ENCODE data around the gene PNMA6E.

PNMA6E gene

DNA sequence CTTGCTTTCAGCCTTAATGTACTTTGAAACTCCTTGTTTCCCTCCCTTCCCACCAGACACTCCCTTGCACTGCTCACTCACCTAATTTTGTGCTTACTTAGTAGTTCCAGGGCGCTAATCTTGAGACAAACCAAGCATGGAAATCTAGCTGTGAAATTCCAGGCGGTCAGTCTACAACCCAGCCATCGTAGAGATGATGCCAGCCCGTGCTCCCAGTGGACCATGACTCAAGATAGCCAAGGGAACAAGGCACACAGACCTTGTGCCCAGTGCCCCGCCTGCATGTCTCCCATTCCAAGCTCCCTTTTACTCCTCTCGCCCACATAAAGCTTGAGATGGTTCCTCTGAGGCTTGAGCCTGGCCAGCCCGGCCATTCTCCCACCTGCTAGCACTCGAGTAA, 33.7 kb upstream of the PNMA6E start:
- DNase-seq: no peak

DNA sequence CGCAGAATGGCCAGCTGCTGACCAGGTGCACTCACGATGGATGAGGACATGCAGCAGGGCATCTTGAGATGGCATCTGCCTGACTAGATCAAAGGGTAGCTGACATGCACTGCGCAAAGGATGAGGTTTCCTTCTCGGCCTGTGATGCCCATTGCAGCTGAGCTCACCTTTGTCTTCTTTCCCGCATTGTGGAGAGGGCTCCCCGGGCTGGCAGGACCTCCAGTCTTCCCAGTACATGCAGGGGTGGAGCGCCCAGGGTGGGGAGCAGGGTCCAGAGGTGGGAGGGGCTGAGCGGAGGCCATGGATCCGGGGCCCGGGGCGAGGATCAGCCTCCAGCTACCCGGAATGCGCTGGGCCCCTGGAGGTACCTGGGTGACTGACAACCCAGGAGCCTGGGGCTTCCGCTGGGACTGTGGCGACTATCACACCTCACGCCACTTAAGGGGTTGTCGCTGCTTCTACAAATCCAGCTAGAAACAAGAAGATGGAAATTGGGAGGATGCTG, 32.7 kb upstream of the PNMA6E start:
- no peak for DNase-seq

DNA sequence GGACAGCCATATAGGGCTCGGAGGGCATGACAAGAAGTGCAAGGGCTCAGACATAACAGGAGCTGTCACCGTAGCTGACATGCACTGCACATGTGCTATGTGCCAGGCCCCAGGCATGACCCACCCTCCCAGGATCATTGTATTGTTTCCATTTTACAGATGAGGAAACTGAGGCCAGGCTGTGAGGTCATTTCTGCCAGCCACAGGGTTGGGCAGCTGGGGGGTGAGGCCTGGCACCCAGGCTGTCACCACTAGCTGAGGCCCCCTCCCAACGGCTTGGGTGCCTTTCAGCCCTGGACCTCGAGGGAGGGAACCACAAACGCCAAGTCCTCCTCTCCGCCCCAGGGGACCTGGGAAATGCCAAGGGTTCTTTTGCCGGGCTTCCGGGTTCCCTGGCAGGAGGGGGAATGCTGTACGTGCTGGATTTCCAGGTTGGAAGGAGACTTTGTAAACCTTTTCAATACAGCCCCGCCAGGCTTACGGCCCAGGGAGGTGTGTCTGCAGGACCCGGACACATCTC, 32.1 kb upstream of the PNMA6E start:
- DNase-seq: no peak

DNA sequence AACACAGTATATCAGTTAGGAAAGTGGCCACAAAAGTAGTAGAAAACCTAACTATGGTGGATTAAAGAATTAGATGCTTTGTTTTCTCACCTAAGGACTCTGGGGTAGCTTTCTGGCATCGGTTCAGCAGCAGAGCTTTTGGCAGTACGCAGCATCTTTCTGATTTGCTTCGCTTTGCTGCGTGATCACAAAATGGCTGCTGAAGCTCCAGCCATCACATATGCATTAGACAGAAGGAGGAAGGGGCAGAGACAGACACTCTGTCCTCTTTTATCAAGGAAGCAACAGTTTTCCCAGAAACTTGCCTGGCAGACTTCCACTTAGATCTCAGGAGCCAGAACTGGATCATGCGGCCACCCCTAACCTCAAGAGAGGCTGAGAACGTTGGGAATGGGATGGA, 29.6 kb upstream of the PNMA6E start:
- no peak for DNase-seq

DNA sequence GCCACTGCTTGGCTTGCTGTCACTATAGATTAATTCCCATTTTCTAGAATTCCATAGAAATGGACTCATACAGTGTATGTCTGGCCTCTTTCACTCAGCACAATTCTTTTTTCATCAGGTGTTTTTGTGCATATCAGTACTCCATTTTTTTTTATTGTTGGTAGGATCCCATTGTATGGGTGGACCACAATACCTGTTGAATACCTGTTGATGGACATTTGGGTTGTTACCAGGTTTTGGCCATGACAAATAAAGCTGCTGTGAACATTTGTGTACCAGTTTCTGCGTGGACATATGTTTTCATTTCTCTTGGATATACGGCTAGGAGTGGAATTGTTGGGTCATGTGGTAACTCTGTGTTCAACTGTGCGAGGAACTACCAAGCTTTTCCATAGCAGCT, 25.1 kb upstream of the PNMA6E start:
- DNase-seq: no peak

DNA sequence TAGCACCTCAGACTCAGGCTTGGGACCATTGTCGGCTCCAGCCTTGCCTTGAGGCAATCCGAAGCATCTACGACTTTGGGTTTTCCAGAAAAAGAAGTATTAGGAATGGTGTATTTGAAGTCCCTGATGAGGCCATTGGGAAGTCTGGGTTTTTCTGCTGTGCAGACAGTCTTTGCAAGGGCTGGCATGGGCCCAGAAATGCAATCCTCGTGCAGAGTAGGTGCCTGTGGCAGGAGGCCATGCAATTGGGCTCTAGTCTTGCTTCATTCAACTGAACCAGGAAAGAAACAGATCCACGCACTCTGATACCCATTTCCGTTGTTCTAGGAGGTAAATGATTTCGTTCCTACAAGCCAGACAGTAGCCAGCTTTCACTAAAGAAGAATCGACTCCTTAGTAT, 22.5 kb upstream of the PNMA6E start:
- DNase-seq: no peak

DNA sequence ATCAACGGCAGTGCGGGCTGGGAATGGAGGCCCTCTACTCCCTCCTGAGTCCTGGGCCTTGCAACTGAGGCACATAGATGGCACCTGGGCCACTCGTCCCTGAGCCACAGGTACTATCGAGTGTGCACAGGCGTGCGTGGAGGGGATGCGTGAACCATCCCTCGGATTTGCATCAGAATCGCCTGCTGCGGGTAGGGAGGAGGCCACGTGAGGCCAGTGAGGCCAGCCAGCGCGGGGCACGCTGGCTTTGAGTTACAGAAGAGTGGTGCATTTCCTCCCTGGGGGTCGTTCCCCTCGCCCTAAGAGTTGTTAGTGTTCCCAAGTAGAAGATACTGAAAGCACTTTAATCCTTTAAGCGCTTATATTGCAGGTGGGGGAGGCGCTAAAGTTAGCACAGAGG, 20.7 kb upstream of the PNMA6E start:
- no peak for DNase-seq

DNA sequence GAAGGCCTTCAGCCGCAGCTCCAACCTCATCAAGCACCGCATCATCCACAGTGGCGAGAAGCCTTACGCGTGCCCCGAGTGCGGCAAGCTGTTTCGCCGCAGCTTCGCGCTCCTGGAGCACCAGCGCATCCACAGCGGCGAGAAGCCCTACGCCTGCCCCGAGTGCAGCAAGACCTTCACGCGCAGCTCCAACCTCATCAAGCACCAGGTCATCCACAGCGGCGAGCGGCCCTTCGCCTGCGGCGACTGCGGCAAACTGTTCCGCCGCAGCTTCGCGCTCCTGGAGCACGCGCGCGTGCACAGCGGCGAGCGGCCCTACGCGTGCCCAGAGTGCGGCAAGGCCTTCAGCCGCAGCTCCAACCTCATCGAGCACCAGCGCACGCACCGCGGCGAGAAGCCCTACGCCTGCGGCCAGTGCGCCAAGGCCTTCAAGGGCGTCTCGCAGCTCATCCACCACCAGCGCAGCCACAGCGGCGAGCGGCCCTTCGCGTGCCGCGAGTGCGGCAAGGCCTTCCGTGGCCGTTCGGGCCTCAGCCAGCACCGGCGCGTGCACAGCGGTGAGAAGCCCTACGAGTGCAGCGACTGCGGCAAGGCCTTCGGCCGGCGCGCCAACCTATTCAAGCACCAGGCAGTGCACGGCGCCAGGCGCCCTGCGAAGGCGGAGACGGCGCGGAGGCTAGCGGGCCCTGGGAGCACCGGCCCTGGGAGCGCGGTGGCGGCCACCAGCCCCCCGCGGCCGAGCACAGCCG, 19.9 kb upstream of the PNMA6E start:
- no peak for DNase-seq

DNA sequence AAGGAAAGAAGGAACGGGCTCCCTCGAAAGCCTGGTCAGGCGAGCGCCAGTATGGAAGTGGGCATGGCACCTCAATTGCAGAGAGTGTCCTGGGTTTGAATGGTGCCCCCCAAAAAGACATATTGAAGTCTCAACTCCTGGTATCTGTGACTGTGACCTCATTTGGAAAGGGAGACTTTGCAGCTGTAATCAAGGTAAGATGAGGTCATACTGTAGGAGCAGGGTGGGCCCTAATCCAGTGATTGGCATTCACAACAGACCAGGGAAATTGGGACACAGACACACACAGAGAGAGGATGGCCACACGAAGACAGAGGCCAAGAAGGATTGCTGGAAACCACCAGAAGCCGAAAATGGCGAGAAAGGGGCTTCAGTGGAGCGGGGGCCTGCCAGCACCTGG, 16.5 kb upstream of the PNMA6E start:
- no peak for DNase-seq

DNA sequence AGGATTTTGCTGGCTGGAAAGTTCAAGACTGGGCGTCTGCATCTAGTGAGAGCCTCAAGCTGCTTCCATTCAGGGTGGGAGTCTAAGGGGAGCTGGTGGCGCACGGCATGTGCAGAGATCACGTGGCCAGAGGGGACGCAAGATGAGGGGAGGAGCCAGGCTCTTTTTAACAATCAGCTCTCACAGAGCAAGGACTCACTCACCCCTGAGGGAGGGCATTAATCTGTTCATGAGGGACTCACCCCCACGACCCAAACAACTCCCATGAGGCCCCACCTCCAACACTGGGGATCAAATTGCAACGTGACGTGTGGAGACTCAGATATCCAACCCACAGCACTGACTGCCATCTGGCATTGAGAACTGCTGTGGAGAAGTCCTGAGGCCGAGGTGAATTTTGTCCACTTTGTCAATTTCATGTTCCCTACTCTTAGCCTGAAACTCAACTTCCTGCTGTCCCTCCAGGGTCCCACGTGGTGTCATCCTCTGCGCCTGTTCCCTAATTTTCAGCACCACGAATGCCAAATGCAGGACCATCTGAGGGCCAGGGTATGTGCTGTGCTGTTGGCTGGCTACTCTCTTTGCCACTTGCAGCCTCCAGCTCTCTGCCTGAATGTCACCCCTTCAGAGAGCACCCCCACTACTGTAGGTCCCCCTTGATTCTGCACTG, 15.8 kb upstream of the PNMA6E start:
- peak; percentile 9 for DNase-seq

DNA sequence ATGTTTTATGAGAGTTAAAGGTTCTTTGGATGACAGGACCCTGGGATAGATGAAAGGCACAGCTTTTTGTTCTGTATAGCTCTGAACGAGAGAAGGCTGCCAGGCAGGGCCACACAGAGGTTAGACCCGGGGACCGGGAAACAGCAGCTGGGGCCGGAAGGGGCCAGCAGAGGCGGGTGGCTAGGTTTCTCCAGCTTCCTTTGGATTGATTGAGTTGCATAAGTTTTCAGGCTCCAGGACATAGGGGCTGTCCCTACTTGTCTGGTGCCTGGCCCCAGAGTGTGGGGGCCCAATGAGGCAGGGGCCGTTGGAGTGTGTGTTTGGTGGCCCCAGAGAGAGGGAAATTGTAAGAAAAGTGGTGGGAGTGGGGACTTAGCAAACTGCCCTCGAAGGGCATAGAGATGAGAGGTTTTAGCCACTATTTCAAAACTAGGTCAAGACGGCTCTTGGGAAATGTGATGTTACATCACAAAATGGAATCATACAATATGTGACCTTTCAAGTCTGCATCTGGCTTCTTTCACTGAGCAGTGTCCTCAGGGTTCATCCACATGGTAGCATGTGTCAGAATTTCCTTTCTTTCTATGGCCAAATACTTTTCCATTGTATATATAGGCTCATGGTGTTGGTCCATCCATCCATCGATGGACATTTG, 13.8 kb upstream of the PNMA6E start:
- DNase-seq: no peak

DNA sequence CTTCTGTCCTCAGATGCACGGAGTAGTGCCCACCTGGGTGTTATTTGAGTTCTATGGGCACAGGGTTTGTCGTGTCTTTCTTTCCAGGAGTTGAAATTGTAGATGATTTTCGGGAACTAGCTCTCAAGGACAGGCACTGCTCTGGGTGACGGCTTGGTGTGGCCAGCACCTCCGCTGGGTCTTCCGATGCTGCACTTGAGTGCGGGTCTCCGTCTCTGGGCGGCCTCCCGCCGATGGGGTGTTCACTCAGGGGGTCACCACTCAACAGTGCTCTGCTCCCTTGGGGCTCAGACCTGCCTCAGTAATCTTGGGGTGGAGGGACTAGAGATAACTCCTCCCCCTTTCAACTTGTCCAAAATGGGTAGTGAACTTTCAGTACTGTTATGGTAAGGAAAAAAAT, 12.6 kb upstream of the PNMA6E start:
- no peak for DNase-seq

DNA sequence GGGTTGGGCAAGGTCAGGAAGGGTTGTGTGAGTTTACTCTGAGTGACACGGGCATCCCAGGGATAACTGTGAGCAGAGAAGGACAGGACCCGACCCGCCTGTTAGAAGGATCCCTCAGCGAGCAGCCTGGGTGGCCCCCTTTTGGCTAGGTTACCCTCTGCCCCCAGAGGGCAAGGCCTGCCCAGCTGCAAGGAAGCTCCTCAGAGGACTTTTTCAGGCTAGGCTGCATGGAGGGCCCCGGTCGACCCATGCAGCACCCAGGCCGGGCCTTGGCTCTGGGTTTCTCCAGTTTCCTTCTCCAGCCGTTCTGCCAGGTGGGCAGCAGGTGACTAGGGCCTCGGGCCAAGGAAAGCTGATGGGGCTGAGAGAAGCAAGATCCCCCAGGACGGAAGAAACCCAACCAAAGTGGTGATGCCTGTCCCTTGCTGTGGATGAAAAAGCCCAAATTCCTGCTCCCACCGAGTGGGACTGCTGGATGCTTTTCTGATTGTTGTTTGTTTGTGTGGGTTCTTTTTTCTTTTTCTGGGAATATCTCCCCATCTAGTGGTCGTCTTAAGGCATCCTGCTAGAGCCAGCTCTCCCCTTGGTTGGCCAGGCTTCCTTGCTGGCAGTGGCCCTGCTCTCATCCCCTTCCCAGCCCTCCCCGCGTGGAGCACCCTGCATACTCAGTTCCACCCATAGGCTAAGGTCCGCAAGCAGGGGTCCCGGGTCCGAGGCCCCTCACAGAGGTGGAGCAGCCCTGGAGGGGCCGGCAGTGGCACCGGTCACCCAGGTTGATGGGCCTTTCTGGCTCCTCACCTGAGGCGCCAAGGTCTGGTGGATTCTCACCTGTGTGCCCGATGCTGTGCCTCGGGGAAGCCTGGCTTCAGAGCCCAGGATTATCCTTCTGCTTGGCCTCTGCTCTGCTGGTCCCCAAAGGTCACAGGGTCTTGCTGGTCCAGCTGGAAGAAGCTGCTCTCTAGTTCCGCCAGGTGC, 11.9 kb upstream of the PNMA6E start:
- no peak for DNase-seq

DNA sequence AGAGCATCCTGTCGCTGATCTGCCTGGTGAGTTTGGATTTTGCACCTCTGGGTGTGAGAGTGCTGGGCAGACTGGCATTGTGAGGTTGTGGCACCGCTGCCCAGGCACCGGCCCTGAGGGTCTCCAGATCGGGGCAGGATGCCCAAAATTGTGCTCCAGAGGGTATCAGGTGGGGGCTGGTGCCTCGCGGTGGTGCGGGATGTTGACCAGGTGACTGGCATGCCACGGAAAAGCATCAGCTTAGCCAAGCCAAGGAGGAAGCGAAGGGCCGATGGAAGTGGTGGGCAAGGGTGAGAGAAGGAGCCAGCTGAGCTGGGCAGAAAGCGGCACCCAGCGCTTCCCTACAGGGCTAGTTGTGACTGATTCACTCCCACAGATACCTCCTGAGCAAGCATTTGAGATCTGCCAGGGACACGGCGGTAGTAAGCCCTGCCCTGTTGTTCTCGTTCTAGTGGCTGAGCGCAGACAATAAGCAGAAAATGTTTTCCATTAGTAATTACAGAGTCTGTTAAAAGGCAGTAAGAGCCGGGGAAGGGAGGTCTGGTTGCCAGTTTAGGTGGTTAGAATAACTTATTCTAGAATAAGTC, 10.9 kb upstream of the PNMA6E start:
- no peak for DNase-seq

DNA sequence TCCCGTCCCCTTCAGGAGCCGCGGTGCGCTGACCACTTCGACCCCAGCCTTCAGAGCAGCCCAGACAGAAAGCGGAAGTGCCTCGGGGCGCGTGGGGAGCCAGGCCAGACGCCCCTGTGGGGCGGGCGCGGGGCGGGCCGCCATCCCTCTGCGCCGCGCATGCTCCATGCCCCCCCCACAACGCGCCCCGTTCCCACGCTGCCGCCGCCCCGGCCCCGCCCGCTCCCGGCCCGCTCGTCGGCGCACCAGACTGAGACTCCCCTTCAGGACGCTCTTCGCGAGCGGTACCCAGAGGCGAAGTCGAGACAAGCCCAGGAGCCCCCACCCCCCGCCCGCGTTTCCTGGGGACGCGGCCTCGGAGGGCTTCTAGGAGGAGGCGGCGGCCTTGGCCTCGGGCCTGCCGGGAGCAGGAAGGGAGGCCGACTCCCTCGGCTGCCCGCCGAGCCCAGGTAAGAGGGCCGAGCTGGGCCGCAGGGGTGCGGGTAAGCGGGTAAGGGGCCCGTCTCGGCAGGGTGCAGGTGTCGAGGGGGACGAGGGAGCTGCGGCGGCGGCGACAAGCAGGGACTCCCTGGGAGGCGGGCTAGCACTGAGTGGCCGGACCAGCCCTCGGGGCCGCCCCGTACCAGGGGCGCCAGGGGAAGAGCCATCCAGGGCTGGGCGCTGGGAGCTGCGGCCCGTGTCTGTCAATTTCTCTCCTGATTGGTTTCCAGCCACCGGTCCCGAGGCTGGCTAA, 10.3 kb upstream of the PNMA6E start, which contains the start of gene ZFP92:
TSS of gene ZFP92 (plus strand) at position 218 of the 733 bp plus-strand sequence. CDS start 6,851 bp downstream, outside the sequence.
- DNase-seq: no peak

DNA sequence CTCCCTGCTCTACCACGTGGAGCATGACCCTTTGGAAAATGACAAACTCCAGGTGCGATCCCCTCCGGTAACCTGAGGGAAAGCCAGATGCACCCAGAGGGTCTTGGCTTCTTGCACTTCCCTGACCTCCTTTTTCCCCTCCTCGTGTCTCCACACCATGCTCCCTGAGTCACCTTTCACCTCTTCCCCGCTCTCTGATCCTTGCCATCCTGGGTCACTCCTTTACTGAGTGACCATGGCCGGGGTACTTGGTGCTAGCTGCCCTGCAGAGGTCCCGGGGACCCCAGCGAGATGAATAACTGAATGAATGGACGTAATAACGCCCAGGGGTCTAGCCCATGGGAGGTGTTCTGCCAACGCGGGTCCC, 9.7 kb upstream of the PNMA6E start:
- no peak for DNase-seq

DNA sequence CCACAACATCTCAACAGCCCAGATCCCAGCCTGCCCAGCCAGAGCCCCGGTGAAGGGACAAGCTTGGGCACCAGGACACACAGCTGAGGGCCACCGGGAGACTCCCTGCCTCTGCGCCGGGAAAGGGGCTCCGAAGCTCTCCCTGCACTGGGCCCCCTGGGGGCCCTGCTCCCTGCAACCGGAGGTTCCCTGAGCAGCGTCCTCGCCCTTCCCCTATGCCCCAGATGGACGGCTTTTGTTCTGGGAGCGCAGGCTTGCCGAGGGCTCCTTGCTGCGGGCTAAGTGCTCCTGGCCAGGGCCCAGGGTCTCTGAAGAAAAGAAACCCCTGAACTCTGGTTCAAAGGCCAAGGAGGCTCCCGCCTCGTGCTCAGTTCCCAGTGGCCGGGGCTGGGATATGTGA, 9.2 kb upstream of the PNMA6E start:
- DNase-seq: no peak

DNA sequence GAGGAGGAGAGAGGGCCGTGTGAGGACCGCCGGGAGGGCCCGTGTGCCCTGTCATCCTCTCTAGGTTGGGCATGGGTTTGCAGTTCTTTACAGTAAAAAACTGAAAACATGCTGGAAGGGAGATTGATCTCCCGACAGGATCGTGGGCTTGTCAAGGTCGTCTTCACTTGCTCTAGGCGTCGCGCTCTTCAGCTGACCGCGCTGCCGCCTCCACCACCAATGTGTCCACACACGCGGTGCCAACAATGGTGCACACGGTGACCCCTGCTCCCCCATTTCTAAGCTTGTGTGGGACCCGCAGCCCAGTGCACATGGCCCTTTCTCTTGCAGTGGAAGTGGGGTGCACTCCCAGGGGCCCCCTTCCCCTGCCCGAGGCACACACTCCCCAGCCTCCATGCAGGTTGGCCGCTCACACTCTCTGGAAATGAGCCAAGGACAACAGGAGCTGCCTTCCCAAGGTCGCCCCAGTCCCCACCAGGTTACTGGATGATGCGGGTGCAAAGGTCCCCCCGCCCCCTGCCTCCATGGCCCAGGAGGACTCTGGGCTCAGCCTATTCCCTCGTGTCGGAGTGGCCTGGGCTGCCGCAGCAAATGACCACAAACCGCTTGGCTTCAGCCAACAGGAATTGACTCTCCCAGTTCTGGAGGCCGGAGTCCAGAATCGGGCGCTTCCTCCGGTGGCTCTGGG, 8.4 kb upstream of the PNMA6E start:
- DNase-seq: no peak

DNA sequence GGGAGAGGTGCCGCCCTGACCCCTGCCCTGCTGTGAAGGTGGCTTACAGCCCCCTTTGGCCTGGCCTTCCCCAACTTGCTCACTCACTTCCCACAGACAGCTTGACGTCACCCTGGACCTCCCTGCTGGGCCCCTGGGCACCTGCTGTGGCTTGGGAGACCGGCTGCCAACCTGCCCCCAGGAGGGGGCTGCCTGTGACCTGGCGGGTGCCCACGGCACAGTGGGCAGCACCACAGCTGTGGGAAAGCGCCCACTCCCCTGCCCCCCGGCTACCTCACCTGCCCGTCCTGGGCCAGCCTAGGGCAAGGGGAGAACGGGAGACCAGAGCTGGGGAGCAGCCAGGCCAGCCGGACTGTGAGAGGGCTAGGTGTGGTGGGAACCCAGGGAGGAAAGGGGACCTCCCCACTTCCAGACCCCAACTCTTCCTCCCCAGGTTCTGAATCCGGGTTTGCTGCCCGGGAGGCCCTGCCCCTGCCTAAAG, 7.8 kb upstream of the PNMA6E start:
- DNase-seq: no peak

DNA sequence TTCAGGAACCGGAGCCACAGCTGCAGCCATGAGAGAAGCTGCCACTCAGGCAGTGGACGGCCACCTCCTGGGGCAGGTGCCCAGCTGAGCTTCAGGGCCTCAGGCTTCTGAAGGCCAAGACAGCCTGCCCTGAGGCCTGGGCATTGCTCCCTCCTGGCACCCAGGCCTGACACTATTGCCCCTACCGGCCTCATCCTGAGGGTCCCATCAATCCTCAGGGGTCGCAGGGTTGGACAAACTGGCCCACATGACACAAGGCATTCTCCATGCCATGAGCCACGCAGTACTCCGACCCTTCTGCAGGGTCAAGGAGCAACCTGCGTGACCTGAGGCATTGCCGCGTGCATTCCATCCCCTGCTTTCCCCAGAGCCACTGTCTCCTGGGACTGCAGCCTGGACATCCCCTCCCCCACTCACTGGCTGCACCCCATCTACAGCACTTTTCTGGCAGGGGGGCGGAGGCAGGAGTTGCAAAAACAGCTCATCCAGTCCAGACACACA, 7.1 kb upstream of the PNMA6E start:
- no peak for DNase-seq

Data from NCI-H1436 treated with DMSO at 0.1 percent for 48 hours (cell line).